NCI-H1417 treated with DMSO at 0.1 percent for 48 hours (cell line): ENCODE results near the gene NRXN3.
A peak's percentile ranks its signal among the peaks of the same experiment; 100 is the strongest.
"Not testable (repeated sequence)": the region's sequence is repeated elsewhere in the genome, so short reads cannot be mapped to it uniquely, and the experiment has no call there.

Experiments
- DNase-seq: peaks from one replicate; lab custom pipeline; 2025; lab: John Stamatoyannopoulos, UW

Gene NRXN3

GRCh38 chr14:78405079-78405856 lies 235.1 kb downstream of the NRXN3 start:
- DNase-seq, result no peak

DNA sequence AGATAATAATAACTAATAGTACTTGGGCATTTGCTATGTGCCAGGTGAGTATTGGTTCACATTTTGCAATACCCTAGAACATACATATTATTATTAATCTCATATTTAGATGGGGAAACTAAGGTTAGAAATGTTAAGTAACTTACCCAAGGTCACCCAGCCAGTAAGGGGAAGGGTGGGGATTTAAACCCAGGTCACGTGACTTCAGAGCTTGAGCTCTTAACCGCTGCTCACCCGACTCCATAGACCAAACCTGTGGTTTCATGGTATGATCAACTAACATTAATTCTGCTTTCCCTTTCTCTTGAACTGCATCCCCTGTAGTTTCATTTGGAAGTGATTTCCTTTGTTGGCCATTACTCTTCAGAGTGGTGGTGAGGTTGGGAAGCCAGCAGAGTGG lies 242.3 kb downstream of the NRXN3 start:
- no peak for DNase-seq

- no peak for DNase-seq
Measured at GRCh38 chr14:78414172-78414571, 244.0 kb downstream of the NRXN3 start.

- no peak for DNase-seq
Measured at GRCh38 chr14:78417532-78417931, 247.4 kb downstream of the NRXN3 start.

- DNase-seq, result no peak
Measured at GRCh38 chr14:78424311-78424710, 254.1 kb downstream of the NRXN3 start.

DNA sequence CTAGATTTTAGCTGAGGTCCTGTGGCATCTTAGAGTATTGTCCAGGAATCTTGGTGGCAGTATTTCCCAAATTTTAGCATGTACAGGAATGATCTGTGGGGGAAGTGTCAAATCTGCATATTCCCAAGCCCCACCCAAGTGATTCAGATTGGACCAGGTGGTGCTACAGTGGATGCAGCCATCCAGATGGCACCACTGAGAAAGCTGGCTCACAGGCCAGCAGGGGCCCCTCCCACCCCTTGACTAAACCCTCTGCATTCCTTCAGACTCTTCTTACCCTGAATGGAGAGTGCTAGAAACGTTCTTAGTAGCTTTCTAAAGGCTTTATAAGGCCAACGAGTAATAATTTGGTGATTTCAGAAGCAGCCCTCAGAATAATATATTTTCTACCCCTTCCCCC lies 255.2 kb downstream of the NRXN3 start:
- no peak for DNase-seq

DNA sequence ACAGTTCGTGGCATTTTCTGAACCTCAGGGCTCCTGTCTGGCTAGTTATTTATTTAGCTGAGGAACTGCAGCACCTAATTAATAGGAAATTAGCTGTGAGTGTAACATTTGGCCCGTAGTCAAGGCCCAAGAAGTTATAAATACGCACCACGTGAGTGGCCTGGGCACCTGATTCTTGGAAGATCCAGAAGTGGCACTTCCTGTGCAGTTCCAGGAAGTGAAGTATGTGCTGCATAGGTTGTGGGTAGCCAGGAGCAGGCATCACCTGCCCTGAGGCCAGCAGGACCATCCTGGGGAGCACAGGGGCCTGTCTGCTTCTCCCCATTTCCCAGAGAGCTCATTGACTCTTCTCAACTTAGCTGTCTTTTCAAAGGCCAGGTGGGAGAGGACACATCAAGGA lies 255.6 kb downstream of the NRXN3 start:
- no peak for DNase-seq

DNA sequence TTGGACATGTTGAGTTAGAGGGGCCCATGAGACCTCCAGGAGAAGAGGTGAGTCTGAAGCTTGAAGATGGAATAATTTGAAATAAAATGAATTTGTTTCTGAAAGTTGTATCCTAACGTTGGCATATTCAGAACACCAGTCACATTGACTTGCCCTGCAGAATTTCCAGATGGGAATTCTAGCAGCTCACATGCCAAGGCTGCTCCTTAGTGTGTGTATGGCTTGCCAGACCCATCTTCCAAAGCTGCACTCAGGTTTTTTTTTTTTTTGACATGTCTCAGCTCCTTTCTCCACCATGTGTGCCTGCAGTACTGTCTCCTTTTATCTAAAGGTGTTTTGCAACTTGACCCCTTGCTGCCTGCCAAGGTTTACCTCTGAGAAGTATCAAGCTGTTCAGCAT lies 261.9 kb downstream of the NRXN3 start:
- DNase-seq, result no peak

- DNase-seq, result not testable (repeated sequence)
Measured at GRCh38 chr14:78437448-78437847, 267.3 kb downstream of the NRXN3 start.

DNA sequence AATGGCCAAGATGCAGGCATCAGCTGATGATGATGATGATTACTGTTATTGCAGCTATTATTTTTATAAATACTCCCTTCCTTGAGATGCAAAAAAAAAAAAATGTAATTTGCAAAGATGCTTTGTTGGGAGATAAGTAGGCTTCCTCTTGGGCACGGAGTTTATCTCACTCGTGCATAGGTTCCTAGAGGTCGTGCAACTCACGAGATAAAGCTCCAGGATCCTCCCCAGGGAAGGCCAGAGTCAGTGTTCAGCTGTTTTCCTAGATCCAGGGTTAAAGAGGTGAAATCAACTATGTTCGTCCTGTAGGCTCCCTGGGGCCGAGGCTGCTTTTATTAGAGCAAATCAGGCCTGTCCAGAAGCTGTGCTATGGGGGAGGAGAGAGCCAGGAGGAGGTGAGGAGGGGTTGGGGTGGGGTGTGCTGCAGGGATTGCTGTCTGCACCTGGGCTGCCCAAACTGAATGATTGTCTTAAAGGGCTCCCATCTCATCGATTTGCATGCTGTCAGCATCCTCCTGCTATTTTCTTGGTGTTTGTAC lies 270.3 kb downstream of the NRXN3 start:
- no peak for DNase-seq

GRCh38 chr14:78443834-78444233 lies 273.7 kb downstream of the NRXN3 start:
- no peak for DNase-seq

DNA sequence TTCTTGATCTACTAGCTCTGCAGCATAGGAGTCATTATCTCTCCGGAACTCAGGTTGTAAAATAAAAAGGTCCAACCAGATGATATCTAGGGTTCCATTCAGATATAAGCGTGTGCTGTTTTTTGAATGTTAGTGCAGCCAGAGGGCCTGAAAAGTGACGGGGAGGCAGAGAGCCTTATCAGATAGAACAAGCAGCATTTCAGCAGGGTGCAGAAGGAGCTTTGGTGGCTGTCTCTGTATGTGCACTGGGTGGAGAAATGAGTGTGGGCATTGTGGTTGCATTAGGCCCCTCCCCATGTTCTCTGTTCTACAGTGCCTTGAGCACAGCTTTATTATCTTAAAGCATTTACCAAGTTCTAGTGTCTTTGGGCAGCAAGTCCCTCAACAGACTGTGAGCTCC lies 275.1 kb downstream of the NRXN3 start:
- no peak for DNase-seq

- no peak for DNase-seq
Measured at GRCh38 chr14:78446807-78447206, 276.6 kb downstream of the NRXN3 start.

GRCh38 chr14:78448164-78449094 lies 278.3 kb downstream of the NRXN3 start:
- peak; percentile 35 for DNase-seq

DNA sequence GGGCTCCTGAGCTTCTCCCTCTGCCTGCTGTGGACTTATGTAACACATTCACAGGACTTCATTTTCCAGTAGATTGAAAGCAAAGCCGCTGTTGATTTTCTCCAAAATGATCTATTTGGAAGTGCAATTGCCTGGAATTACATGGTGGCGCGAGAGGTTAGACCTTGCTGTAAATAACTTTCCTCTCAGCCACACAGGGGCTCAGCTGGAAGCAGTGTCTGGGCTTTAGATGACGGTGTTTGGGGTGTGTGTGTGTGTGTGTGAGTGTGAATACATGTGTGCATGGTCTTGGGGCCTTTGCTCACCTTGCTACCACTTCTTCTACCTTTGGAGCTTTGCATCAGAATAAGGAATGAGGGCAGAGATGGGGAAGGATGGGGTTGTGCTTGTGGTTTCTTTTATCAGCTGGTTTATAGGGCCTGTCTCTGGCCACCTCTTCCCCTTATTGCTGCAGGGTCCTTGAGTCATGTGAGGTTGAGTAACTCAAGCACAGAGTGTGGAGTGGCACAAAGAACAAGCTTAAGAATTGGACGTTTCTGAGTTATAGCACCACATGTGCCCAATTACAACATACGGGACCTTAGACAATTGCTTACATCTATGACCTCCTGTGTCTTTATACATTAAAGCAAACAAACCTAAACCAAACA lies 280.6 kb downstream of the NRXN3 start:
- no peak for DNase-seq

- DNase-seq, result no peak
Measured at GRCh38 chr14:78451319-78451695, 281.1 kb downstream of the NRXN3 start.

GRCh38 chr14:78455896-78456435 lies 285.8 kb downstream of the NRXN3 start:
- DNase-seq, result no peak

GRCh38 chr14:78469947-78470346 lies 299.8 kb downstream of the NRXN3 start:
- no peak for DNase-seq

DNA sequence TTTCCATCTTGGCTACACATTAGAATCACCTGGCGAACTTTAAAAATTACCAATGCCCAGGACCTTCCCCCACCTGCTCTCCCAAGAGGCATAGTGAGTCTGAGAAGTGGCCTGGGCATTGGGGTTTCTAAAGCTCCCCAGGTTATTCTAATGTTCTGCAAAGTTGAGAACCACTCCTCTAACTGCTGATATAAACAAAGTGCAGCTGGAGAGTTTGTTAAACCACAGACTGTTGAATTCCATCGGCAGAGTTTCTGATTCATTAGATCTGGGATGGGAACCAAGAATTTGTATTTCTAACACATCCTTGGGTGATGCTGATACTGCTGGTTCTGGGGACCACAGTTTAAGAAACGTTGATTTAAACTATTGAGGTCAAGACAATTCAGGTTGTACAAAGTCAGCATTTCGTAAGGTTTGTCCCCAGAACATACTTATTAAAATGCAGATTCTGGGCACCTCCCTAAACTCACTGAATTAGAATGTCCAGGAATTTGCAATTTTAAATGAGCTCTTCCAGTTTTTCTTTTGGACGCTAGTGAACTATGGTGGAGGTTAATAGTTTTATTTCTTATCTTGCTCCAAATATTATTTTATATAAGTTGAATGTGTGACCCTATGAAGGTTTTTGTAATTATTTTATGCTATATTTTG lies 309.1 kb downstream of the NRXN3 start:
- DNase-seq, result no peak

GRCh38 chr14:78484028-78484427 lies 313.9 kb downstream of the NRXN3 start:
- no peak for DNase-seq

- no peak for DNase-seq
Measured at GRCh38 chr14:78486081-78486480, 315.9 kb downstream of the NRXN3 start.

DNA sequence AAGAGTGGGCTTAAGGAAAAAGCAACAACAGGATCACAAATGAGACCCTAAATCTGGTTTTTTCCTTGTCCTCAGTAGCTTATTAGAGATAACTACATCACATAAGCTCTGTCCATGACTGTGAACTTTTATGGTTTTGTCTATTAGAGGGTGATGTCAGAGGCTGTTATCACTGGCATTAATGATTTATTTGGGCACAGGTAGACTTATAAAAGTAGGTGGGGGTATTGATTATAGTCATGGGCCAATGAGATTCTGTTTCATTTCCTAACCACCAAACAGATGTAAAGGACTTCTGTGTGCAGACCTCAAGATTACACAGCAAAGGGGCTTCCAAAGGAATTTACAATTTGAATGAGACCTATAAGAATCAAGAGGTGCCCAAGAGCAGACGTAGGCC lies 316.4 kb downstream of the NRXN3 start:
- DNase-seq, result no peak
